Measurements from ENCODE around the gene YJEFN3.

The YJEFN3 gene

DNA sequence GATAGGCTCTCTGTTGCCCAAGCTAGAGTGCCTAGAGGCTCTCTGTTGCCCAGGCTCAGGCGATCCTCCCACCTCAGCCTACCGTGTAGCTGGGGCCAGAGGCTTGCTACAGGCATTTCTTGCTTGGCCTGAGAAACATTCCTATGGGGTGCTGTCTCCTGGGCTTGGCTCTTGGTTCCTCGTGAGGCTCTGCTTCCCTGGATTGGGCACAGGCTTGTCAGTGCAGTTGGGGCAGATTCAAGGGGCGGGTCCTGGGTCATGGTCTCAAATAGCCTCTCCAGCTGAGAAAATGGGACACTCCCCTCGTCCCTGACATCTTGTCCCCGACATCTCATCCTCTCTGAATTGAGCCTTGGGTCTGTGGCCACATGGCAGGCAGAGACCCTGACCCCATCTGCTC lies 18.3 kb upstream of the YJEFN3 start (continued):
- TF ChIP-seq, protein P1, sequence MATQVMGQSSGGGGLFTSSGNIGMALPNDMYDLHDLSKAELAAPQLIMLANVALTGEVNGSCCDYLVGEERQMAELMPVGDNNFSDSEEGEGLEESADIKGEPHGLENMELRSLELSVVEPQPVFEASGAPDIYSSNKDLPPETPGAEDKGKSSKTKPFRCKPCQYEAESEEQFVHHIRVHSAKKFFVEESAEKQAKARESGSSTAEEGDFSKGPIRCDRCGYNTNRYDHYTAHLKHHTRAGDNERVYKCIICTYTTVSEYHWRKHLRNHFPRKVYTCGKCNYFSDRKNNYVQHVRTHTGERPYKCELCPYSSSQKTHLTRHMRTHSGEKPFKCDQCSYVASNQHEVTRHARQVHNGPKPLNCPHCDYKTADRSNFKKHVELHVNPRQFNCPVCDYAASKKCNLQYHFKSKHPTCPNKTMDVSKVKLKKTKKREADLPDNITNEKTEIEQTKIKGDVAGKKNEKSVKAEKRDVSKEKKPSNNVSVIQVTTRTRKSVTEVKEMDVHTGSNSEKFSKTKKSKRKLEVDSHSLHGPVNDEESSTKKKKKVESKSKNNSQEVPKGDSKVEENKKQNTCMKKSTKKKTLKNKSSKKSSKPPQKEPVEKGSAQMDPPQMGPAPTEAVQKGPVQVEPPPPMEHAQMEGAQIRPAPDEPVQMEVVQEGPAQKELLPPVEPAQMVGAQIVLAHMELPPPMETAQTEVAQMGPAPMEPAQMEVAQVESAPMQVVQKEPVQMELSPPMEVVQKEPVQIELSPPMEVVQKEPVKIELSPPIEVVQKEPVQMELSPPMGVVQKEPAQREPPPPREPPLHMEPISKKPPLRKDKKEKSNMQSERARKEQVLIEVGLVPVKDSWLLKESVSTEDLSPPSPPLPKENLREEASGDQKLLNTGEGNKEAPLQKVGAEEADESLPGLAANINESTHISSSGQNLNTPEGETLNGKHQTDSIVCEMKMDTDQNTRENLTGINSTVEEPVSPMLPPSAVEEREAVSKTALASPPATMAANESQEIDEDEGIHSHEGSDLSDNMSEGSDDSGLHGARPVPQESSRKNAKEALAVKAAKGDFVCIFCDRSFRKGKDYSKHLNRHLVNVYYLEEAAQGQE (tag by site-specific recombination; IDR thresholded peaks at IDR 0.05): no peak
- TF ChIP-seq OSR2 (tag by site-specific recombination; IDR thresholded peaks at IDR 0.05) (no peak), GLIS2 (tag by site-specific recombination; IDR thresholded peaks at IDR 0.05) (no peak)
- TF ChIP-seq, protein P2, sequence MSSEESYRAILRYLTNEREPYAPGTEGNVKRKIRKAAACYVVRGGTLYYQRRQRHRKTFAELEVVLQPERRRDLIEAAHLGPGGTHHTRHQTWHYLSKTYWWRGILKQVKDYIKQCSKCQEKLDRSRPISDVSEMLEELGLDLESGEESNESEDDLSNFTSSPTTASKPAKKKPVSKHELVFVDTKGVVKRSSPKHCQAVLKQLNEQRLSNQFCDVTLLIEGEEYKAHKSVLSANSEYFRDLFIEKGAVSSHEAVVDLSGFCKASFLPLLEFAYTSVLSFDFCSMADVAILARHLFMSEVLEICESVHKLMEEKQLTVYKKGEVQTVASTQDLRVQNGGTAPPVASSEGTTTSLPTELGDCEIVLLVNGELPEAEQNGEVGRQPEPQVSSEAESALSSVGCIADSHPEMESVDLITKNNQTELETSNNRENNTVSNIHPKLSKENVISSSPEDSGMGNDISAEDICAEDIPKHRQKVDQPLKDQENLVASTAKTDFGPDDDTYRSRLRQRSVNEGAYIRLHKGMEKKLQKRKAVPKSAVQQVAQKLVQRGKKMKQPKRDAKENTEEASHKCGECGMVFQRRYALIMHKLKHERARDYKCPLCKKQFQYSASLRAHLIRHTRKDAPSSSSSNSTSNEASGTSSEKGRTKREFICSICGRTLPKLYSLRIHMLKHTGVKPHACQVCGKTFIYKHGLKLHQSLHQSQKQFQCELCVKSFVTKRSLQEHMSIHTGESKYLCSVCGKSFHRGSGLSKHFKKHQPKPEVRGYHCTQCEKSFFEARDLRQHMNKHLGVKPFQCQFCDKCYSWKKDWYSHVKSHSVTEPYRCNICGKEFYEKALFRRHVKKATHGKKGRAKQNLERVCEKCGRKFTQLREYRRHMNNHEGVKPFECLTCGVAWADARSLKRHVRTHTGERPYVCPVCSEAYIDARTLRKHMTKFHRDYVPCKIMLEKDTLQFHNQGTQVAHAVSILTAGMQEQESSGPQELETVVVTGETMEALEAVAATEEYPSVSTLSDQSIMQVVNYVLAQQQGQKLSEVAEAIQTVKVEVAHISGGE (tag by site-specific recombination; conservative IDR thresholded peaks at IDR 0.05; ENCODE audit: low read depth): no peak

DNA sequence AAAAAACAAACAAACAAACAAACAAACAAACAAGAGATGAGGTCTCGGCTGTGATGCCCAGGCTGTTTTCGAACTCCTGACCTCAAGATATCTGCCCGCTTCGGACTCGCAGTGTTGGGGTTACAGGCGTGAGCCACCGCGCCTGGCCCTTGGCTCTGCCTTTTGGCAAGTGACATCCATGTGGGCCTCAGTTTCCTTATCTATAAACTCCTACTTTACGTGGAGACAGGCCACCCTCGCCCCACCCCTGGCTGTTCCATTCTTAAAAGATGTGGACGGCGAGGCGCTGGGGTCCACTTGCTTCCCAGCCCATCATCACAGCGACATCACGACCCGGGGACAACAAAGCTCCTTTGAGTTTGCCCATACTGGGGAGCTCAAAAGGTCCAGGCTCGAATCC lies 15.0 kb upstream of the YJEFN3 start:
- POLR2A ChIA-PET: no interaction called here
- TF ChIP-seq, protein P3, sequence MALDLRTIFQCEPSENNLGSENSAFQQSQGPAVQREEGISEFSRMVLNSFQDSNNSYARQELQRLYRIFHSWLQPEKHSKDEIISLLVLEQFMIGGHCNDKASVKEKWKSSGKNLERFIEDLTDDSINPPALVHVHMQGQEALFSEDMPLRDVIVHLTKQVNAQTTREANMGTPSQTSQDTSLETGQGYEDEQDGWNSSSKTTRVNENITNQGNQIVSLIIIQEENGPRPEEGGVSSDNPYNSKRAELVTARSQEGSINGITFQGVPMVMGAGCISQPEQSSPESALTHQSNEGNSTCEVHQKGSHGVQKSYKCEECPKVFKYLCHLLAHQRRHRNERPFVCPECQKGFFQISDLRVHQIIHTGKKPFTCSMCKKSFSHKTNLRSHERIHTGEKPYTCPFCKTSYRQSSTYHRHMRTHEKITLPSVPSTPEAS (tag by site-specific recombination; IDR thresholded peaks at IDR 0.05): no peak
- TF ChIP-seq ZNF133 (tag by site-specific recombination; IDR thresholded peaks at IDR 0.05) (no peak), ZSCAN23 (tag by site-specific recombination; IDR thresholded peaks at IDR 0.05) (no peak), KLF16 (tag by site-specific recombination; IDR thresholded peaks at IDR 0.05) (no peak), OVOL3 (tag by site-specific recombination; IDR thresholded peaks at IDR 0.05) (no peak), ZNF830 (tag by site-specific recombination; IDR thresholded peaks at IDR 0.05; ENCODE audit: low read depth) (no peak), KLF10 (tag by site-specific recombination; IDR thresholded peaks at IDR 0.05) (no peak), FEZF1 (tag by site-specific recombination; IDR thresholded peaks at IDR 0.05) (no peak), ZBTB1 (tag by site-specific recombination; IDR thresholded peaks at IDR 0.05) (no peak), PRDM1 (tag by site-specific recombination; IDR thresholded peaks at IDR 0.05) (no peak), ZNF670 (tag by site-specific recombination; IDR thresholded peaks at IDR 0.05; ENCODE audit: low read depth) (no peak), KLF9 (tag by site-specific recombination; IDR thresholded peaks at IDR 0.05; ENCODE audit: low read depth) (no peak)
- TF ChIP-seq, protein P4, sequence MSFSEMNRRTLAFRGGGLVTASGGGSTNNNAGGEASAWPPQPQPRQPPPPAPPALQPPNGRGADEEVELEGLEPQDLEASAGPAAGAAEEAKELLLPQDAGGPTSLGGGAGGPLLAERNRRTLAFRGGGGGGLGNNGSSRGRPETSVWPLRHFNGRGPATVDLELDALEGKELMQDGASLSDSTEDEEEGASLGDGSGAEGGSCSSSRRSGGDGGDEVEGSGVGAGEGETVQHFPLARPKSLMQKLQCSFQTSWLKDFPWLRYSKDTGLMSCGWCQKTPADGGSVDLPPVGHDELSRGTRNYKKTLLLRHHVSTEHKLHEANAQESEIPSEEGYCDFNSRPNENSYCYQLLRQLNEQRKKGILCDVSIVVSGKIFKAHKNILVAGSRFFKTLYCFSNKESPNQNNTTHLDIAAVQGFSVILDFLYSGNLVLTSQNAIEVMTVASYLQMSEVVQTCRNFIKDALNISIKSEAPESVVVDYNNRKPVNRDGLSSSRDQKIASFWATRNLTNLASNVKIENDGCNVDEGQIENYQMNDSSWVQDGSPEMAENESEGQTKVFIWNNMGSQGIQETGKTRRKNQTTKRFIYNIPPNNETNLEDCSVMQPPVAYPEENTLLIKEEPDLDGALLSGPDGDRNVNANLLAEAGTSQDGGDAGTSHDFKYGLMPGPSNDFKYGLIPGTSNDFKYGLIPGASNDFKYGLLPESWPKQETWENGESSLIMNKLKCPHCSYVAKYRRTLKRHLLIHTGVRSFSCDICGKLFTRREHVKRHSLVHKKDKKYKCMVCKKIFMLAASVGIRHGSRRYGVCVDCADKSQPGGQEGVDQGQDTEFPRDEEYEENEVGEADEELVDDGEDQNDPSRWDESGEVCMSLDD (tag by site-specific recombination; IDR thresholded peaks at IDR 0.05): no peak
- Histone ChIP-seq H3K27ac (ENCODE audit: extremely low read depth, low read depth, low read length) (no peak overlapping the region), H3K36me3 (ENCODE audit: control insufficient read depth in 2 of 2, insufficient read depth in 1 of 2, low read length in 2 of 2) (peaks cover 4 to 7% of the 10 kb centered on the region in 2 experiments; a peak in 2 of 3 replicates), H3K4me1 (ENCODE audit: control insufficient read depth, insufficient read depth, low read length) (no peaks in the 10 kb centered on the region), H3K4me3 (ENCODE audit: low read depth, low read length) (no peak overlapping the region), H3K9me3 (ENCODE audit: control insufficient read depth, insufficient read depth, low read depth, low read length) (no peaks in the 10 kb centered on the region)
- CTCF ChIA-PET: no interaction called here
